LNCaP clone FGC (cell line): ENCODE measurements around the gene CHKA.

ENCODE experiments used
- DNase-seq: peaks from one replicate; pipeline ENCODE4 v3.0.0-alpha.2; 2011; ENCODE audit warnings: low read depth
- H3K4me3 ChIP-seq: 2 replicates; pipeline ENCODE4 v1.5.1; 2011; ENCODE audit warnings: mild to moderate bottlenecking, low read depth, low read length, control low read depth
- CTCF ChIP-seq: IDR thresholded peaks from 2 replicates; pipeline ENCODE4 v1.5.1; 2012; ENCODE audit warnings: mild to moderate bottlenecking; ENCODE audit not compliant: control insufficient read depth, insufficient read depth; ENCODE audit errors: extremely low read depth

Gene CHKA

GRCh38 chr11:68032003-68032402 lies 89.2 kb downstream of the CHKA start:
- no peak for DNase-seq
- H3K4me3 ChIP-seq: no peak overlapping the region
- no peak for TF ChIP-seq CTCF

GRCh38 chr11:68031144-68031464 lies 90.1 kb downstream of the CHKA start:
- TF ChIP-seq CTCF: no peak
- H3K4me3 ChIP-seq: peak overlapping the region; percentile 83
- DNase-seq: no peak

- H3K4me3 ChIP-seq: peak within 1 kb of the TSS; percentile 83
- TF ChIP-seq CTCF: no peak
- DNase-seq: peak; percentile 98
These were observed 90.7 kb downstream of the CHKA start, which contains the start of gene NDUFS8 for GRCh38 chr11:68030318-68031143. Gene NDUFS8 (plus strand): TSS chr11:68030681. CDS start chr11:68032152, 1,471 bp downstream.

GRCh38 chr11:68028802-68029545 lies 92.2 kb downstream of the CHKA start:
- H3K4me3 ChIP-seq: peak overlapping the region; percentile 83
- TF ChIP-seq CTCF: no peak
- no peak for DNase-seq

GRCh38 chr11:68027667-68028066 lies 93.5 kb downstream of the CHKA start:
- no peak overlapping the region for H3K4me3 ChIP-seq
- DNase-seq: no peak
- no peak for TF ChIP-seq CTCF

GRCh38 chr11:68026391-68027105 lies 94.6 kb downstream of the CHKA start:
- no peak for DNase-seq
- no peak for TF ChIP-seq CTCF
- H3K4me3 ChIP-seq: no peak overlapping the region
